ENCODE measurements around the gene KIF16B. TPM values are rescaled to one million over a fixed set of nuclear protein-coding genes. Genes with fewer than 3 reads are reported as not detected.

KIF16B gene
- total and polyA plus RNA-seq, 2 experiments from 2014 or later: 8.2 to 26.5 TPM

DNA sequence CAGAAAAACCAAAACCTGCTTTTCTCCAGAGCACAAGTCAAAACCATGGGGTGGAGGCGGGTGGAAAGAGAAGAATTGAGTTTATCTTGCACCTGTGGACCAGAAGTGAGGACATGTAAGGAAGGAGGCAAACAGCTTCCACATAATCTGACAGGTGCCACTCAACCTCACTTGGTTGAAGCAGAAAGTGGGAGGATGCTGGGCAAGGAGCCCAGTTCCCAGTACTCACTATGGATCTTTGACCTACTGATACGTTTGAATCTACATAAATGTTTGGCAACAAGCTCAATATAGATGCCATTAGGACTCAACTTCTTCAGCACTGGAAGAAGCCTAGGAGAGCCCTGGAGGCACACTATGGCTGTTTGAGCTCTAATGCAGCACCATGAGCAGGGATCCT, 285.5 kb downstream of the KIF16B start:
- TF ChIP-seq, protein P1, sequence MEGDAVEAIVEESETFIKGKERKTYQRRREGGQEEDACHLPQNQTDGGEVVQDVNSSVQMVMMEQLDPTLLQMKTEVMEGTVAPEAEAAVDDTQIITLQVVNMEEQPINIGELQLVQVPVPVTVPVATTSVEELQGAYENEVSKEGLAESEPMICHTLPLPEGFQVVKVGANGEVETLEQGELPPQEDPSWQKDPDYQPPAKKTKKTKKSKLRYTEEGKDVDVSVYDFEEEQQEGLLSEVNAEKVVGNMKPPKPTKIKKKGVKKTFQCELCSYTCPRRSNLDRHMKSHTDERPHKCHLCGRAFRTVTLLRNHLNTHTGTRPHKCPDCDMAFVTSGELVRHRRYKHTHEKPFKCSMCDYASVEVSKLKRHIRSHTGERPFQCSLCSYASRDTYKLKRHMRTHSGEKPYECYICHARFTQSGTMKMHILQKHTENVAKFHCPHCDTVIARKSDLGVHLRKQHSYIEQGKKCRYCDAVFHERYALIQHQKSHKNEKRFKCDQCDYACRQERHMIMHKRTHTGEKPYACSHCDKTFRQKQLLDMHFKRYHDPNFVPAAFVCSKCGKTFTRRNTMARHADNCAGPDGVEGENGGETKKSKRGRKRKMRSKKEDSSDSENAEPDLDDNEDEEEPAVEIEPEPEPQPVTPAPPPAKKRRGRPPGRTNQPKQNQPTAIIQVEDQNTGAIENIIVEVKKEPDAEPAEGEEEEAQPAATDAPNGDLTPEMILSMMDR (IDR thresholded peaks at IDR 0.05; ENCODE audit: low read depth, low read length): no peak
- no peak for DNase-seq (ENCODE audit: low read depth in 1 of 2, low spot score in 1 of 2)
- H3K27ac ChIP-seq: no peak overlapping the region
- H3K9me3 ChIP-seq (ENCODE audit: low read depth): no peaks in the 10 kb centered on the region
- no peaks in the 10 kb centered on the region for H3K4me1 ChIP-seq (ENCODE audit: low read depth)
- no peaks in the 10 kb centered on the region for H3K27me3 ChIP-seq
- no peak overlapping the region for H3K4me3 ChIP-seq
- no peaks in the 10 kb centered on the region for H3K36me3 ChIP-seq

- no peak overlapping the region for H3K4me3 ChIP-seq
- no peak overlapping the region for H3K27ac ChIP-seq
- H3K36me3 ChIP-seq: no peaks in the 10 kb centered on the region
- H3K9me3 ChIP-seq (ENCODE audit: low read depth): no peaks in the 10 kb centered on the region
- DNase-seq (ENCODE audit: low read depth in 1 of 2, low spot score in 1 of 2): no peak
- TF ChIP-seq, protein P1 (IDR thresholded peaks at IDR 0.05; ENCODE audit: low read depth, low read length): no peak
- H3K4me1 ChIP-seq (ENCODE audit: low read depth): no peaks in the 10 kb centered on the region
- H3K27me3 ChIP-seq: no peaks in the 10 kb centered on the region
Measured at GRCh38 chr20:16286601-16287000, 286.6 kb downstream of the KIF16B start.

GRCh38 chr20:16284385-16285100, 288.7 kb downstream of the KIF16B start:
- no peak overlapping the region for H3K4me3 ChIP-seq
- H3K27me3 ChIP-seq: no peaks in the 10 kb centered on the region
- no peak overlapping the region for H3K27ac ChIP-seq
- no peaks in the 10 kb centered on the region for H3K36me3 ChIP-seq
- no peaks in the 10 kb centered on the region for H3K9me3 ChIP-seq (ENCODE audit: low read depth)
- no peaks in the 10 kb centered on the region for H3K4me1 ChIP-seq (ENCODE audit: low read depth)
- TF ChIP-seq, protein P1 (IDR thresholded peaks at IDR 0.05; ENCODE audit: low read depth, low read length): no peak
- no peak for DNase-seq (ENCODE audit: low read depth in 1 of 2, low spot score in 1 of 2)

GRCh38 chr20:16283978-16284377, 289.3 kb downstream of the KIF16B start:
- H3K9me3 ChIP-seq (ENCODE audit: low read depth): no peaks in the 10 kb centered on the region
- no peak overlapping the region for H3K4me3 ChIP-seq
- no peak overlapping the region for H3K27ac ChIP-seq
- H3K36me3 ChIP-seq: no peaks in the 10 kb centered on the region
- H3K27me3 ChIP-seq: no peaks in the 10 kb centered on the region
- TF ChIP-seq, protein P1 (IDR thresholded peaks at IDR 0.05; ENCODE audit: low read depth, low read length): no peak
- DNase-seq (ENCODE audit: low read depth in 1 of 2, low spot score in 1 of 2): no peak
- H3K4me1 ChIP-seq (ENCODE audit: low read depth): no peaks in the 10 kb centered on the region

DNA sequence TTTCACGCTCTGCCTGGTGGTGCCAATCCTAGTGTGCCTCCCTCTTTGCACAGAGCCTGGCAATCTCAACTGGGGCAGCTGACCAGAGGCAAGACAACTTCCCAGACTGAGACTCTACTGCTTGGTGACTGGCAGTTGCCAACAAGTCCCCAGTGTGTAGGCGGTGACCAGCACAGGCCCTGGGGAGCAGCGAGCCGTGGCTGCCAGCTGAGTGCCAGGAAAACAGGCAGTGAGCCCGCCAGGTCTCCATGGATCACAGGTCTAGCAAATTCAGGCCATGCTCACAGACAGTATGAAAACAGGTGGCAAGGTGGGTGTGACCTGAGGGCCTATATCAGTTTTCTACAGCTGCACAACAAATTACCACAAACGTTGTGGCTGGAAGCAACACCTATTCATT, 289.9 kb downstream of the KIF16B start:
- Histone ChIP-seq H3K27ac (no peak overlapping the region), H3K4me3 (no peak overlapping the region), H3K9me3 (ENCODE audit: low read depth) (no peaks in the 10 kb centered on the region), H3K27me3 (no peaks in the 10 kb centered on the region), H3K4me1 (ENCODE audit: low read depth) (no peaks in the 10 kb centered on the region), H3K36me3 (no peaks in the 10 kb centered on the region)
- TF ChIP-seq, protein P1 (IDR thresholded peaks at IDR 0.05; ENCODE audit: low read depth, low read length): no peak
- DNase-seq (ENCODE audit: low read depth in 1 of 2, low spot score in 1 of 2): no peak
